Right renal cortex interstitium (tissue), 3 donors: ENCODE results near the gene CLTB. TPM values are rescaled to one million over a fixed set of nuclear protein-coding genes. Genes with fewer than 3 reads are reported as not detected.

Source experiments
- DNase-seq, 3 donors: peaks; one replicate each; pipeline ENCODE4 v3.0.0-alpha.2; 2013; ENCODE audit warnings: low read depth in 3 of 3, low spot score in 2 of 3
- polyA plus RNA-seq, 3 donors: library from polyadenylated mRNA; unstranded; fragments of 120-200 nt; gene quantifications; one replicate each; pipeline ENCODE4 v1.2.1, GENCODE V29; 2013; ENCODE audit not compliant: insufficient read length in 3 of 3

CLTB gene
- polyA plus RNA-seq, 3 donors: 45.8 to 59.0 (median 52.4) TPM

- DNase-seq: no peak
These were observed 56.7 kb downstream of the CLTB start for GRCh38 chr5:176359658-176360057.

DNA sequence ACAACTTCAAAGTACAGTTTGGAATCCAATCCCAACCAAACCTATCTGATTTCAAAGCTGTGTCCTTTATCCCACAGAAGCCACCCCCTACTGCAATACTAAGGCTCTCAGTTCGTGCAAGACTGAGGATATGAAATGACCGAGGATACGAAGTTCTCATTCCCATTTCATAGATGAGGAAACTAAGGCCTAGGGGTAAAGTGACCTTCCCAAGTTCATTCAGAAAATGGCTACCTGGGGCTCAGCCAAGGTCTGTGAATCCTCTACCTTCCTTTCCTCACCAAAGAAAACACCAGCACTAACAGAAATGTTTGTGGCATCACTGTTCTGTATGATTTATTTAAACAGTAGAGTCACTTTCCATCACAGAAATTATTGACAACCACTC lies 60.2 kb downstream of the CLTB start:
- DNase-seq: no peak

DNA sequence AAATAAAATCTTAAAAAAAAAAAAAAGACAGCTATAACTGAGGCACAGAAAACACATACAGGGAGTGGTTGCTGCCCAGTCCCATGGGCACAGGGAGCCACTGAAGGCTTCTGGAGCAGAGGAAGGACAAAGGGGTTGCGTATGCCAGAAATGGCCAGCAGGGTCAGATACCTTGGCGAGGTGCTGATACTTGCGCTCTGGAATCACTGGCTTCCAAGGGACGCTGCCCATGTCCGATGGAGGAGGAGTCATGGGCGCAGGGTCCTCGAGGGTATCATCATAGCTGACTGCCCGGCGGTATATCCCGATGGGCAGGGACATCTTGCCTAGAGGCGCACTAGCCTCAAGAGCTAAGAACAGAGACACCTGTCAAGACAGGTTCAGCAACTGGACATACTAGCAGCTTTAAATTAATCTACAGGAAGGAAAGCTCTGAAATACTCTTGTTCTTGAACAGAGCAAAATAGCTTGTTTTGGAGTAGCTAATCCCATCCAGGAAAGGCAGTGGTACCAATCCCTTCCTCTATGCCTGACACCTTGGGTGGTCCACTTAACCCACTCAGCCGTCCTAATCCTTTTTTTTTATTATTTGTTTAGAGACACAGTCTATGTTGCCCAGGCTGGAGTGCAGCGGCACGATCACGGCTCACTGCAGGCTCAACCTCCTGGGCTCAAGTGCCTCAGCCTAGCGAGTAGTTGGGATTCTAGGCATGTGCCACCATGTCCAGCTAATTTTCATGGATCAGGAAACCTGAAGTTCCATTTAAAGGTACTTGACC lies 60.8 kb downstream of the CLTB start:
- DNase-seq: no peak

GRCh38 chr5:176353533-176353932 lies 62.8 kb downstream of the CLTB start:
- DNase-seq: no peak

DNA sequence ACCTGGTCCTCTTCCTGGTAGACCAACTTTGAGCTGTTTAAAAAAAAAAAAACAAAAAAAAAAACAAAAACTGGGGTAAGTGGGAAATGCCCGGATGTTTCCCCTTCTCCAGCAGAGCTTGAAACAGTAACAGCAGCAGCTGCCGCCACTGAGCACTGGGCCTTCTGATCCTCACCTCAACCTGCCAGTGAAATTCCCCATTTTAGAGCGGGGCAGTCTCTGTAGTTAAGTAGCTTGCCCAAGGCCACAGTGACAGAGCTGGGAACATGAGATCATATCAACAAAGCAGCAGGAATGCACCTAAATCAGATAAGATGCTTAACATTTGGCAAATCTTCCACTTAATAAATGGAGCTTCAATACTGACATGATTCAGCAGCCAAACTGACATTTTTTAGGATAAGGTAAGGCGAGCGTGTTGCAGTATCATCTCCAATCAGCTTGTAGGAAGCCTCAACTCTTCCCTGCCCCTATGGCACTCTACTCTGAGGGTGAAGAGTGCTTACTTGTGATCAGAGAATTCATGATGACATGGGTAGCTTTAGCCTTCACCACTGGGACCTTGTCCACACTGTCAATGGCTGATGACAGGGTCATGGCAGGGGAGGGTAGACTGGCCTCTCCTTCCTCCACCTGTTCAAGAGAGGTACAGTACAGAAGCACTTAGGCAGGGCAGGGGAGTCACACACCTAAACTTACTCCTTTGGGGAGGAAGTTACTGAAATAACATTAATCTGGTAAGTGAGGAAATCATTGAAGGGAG lies 64.0 kb downstream of the CLTB start:
- no peak for DNase-seq

DNA sequence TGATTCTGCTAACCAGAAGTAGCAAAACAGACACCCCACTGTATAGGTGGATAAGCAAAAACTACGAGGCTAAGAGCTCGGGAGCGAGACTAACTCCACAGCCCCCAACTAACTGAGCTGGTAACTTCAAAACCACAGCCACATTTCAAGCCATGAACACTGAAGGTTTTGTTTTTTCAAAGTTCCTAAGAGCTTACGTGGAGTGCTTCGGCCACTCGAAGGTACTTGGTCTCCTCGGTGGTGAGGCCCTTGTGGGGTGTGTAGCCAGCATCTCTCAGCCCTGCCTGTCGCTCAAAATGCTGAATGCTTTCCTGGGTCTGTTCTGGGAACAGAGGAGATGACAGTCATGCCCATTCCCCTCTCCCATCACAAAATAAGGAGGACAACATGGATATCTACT lies 65.9 kb downstream of the CLTB start:
- no peak for DNase-seq

GRCh38 chr5:176342766-176343458 lies 73.4 kb downstream of the CLTB start:
- DNase-seq: no peak

Other genes with a start within 250 kb of the CLTB start
- 10 to 100 TPM; 18.1 to 19.5 (median 19.4) TPM for gene SIMC1, start 178.1 kb downstream of the CLTB start, polyA plus RNA-seq
- 100 to 1,000 TPM; 134 to 160 (median 147) TPM for gene KIAA1191, start 54.8 kb downstream of the CLTB start, polyA plus RNA-seq
- 10 to 100 TPM in 2 of 3 donors, 1 to 10 TPM in 1; 10.0 to 11.1 (median 10.6) TPM for gene ARL10, start 51.1 kb downstream of the CLTB start, polyA plus RNA-seq
- gene NOP16, start 27.9 kb downstream of the CLTB start, polyA plus RNA-seq: 10 to 100 TPM; 25.4 to 27.9 (median 27.2) TPM
- gene HIGD2A, start 27.8 kb downstream of the CLTB start, polyA plus RNA-seq: 100 to 1,000 TPM in 1 of 3 donors, 10 to 100 TPM in 2; 89.7 to 111 (median 94.5) TPM
- gene FAF2, start 31.8 kb upstream of the CLTB start, polyA plus RNA-seq: 10 to 100 TPM; 45.5 to 48.8 (median 47.5) TPM
- gene RNF44, start 120.9 kb upstream of the CLTB start, polyA plus RNA-seq: 10 to 100 TPM; 28.6 to 34.4 (median 32.1) TPM
- gene CDHR2, start 132.8 kb upstream of the CLTB start, polyA plus RNA-seq: 10 to 100 TPM; 18.9 to 23.1 (median 20.2) TPM
- gene GPRIN1, start 193.6 kb upstream of the CLTB start, polyA plus RNA-seq: 1 to 10 TPM; 1.7 to 1.8 (median 1.7) TPM
- gene SNCB, start 214.0 kb upstream of the CLTB start, polyA plus RNA-seq: not detected
- not detected for gene EIF4E1B, start 214.1 kb upstream of the CLTB start, polyA plus RNA-seq
- 10 to 100 TPM; 25.7 to 31.1 (median 30.5) TPM for gene TSPAN17, start 230.9 kb upstream of the CLTB start, polyA plus RNA-seq